Sigmoid colon (tissue), 4 donors: ENCODE results near the gene WFIKKN1.

ENCODE experiments used
- CTCF ChIP-seq, 4 experiments: fragments of 450-650 bp in 3 of 4; fragments of 200-600 bp in 1 of 4; IDR thresholded peaks; one replicate each; pipeline ENCODE4 v1.5.1; 2016 to 2019; ENCODE audit warnings: antibody characterized with exemption in 4 of 4, mild to moderate bottlenecking in 3 of 4, moderate library complexity in 2 of 4
- EP300 ChIP-seq, 4 donors: sonication (generic); formaldehyde crosslinking; IDR thresholded peaks; one replicate each; pipeline ENCODE4 v1.6.1; 2017; ENCODE audit warnings: antibody characterized with exemption in 4 of 4
- POLR2A ChIP-seq, 2 donors: fragments of 450-650 bp; IDR thresholded peaks; one replicate each; pipeline ENCODE4 v1.6.1; 2016; ENCODE audit warnings: antibody characterized with exemption in 2 of 2, mild to moderate bottlenecking in 2 of 2, moderate library complexity in 2 of 2
- POLR2AphosphoS5 ChIP-seq, 4 donors: sonication (generic); formaldehyde crosslinking; IDR thresholded peaks; one replicate each; pipeline ENCODE4 v1.6.1; 2017; ENCODE audit warnings: antibody characterized with exemption in 4 of 4

GRCh38 chr16:589658-590187 is 41.1 kb upstream of the WFIKKN1 start, which contains the start of gene RAB40C:
- TF ChIP-seq CTCF (IDR thresholded peaks at IDR 0.05) (no peak), POLR2A (IDR thresholded peaks at IDR 0.05) (no peak), EP300 (IDR thresholded peaks at IDR 0.05) (no peak), POLR2AphosphoS5 (IDR thresholded peaks at IDR 0.05) (no peak)
